HG03342 (cell line): ENCODE results near the gene CPVL.

ENCODE experiments used
- ATAC-seq: cut with Tn5 transposase; IDR thresholded peaks from one replicate; pipeline ENCODE4 v1.9.1; 2021; ENCODE audit warnings: mild to moderate bottlenecking, moderate library complexity; ENCODE audit not compliant: unreplicated experiment

CPVL gene

GRCh38 chr7:29146057-29146706 lies at the start of gene CPVL:
Gene CPVL, minus strand, starts transcription at chr7:29146537. Its CDS starts 25,476 bp downstream, at chr7:29121061.
- no peak for ATAC-seq

GRCh38 chr7:29194594-29195427 lies 48.5 kb upstream of the CPVL start, which contains the start of gene CHN2:
Gene CHN2, plus strand, starts transcription at chr7:29194775.
- no peak for ATAC-seq

GRCh38 chr7:29194206-29194593 lies 47.9 kb upstream of the CPVL start:
- no peak for ATAC-seq

DNA sequence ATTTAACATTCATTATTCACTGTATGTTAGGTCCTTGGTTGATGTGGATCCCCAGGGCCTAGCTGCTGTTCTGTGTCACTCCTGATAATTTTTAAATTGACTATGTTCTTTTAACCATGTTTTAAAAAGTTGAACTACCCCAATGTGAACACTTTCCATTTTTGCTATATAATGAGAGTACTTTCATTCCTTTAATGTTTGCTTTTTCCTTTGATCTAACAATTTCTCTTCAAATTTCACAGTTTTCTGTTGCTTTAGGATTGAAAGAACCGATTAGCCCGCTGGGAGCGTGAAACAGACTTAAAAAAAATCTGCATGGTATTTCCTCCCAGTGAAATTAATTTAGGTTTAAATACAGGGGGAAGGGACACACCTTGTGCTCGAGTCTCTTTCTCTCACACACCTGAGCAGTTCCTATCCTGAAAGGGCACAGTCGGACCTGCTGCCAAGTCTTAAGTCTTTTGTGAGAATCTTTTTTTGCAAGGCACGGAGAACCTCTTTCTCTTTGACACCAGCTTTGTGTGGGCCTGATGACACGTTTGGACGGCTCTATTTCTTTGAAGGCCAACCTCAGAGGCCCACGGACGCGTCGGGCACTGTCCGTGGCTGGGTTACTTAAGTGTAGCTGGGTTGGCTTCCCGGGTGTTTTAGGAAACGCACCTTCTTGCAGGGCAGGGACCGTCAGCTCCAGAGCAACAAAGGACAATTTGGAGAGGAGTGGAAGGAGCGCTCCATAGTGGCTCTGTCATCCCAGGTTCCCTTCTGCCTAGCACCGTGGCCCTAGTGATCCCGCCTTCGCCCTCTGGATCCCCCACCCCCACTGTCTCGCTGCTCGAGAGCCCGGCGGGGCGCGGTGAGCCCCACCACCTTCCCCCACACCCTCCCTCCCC lies 47.2 kb upstream of the CPVL start:
- no peak for ATAC-seq

DNA sequence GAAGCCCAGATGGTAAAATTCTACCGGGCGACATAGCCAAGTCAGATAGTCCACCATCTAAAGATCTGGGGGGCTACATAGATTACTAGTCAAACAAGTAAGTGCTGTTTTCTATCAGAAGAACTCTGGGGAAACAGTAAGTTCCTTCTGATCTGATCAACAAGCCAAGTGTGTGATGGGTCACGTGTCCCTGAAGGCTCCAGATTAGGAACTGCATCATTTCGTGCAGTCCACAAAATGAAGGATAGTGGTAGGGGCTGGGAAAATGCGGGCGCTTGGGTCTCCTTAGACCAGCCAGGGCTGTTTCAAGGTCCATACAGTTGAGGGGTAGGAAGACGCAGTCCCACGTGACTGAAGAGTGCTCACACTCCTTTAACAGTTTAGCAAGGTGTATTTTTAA lies 46.5 kb upstream of the CPVL start:
- no peak for ATAC-seq

GRCh38 chr7:29192323-29192722 lies 46.0 kb upstream of the CPVL start:
- ATAC-seq: no peak

GRCh38 chr7:29190349-29191045 lies 44.2 kb upstream of the CPVL start:
- ATAC-seq: no peak

GRCh38 chr7:29189743-29190201 lies 43.4 kb upstream of the CPVL start:
- ATAC-seq: peak; percentile 67

DNA sequence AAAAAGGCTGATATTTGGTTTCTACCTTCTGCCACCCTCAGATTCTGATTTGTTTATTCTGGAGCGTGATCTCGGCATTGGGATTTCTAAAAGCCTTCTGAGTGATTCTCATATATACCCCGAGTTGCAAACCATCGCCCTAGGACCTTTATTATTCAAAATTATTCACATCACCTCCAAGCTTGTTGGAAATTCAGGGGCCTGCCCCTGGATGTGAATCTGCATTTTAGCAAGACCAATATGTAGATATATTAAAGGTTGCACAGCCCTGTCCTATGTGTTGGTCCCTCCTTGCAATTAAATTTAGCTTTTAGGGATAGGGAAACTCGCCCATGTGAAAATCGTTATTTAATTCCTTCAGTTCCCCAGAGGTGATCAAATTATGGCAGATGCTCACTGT lies 39.3 kb upstream of the CPVL start:
- no peak for ATAC-seq

GRCh38 chr7:29184599-29184998 lies 38.3 kb upstream of the CPVL start:
- no peak for ATAC-seq

DNA sequence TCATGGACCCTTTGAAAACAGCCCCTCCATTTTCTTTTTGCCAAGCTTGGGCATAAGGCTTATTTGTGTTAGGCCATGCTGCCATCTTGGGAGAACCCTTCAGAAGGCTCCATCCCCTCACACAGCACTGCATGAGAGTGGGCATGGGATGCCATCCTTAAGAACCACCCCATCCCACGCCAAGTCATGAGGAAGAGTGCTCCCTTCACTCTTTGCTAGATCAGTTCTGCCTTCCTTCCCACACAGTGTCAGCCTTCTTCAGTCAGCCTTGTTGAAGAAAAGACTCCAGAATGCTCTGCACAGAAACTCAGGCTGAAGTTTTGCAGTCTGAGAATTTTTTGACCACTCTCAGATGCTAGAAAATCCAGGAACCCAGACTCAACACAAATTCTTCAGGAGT lies 32.8 kb upstream of the CPVL start:
- ATAC-seq: no peak

DNA sequence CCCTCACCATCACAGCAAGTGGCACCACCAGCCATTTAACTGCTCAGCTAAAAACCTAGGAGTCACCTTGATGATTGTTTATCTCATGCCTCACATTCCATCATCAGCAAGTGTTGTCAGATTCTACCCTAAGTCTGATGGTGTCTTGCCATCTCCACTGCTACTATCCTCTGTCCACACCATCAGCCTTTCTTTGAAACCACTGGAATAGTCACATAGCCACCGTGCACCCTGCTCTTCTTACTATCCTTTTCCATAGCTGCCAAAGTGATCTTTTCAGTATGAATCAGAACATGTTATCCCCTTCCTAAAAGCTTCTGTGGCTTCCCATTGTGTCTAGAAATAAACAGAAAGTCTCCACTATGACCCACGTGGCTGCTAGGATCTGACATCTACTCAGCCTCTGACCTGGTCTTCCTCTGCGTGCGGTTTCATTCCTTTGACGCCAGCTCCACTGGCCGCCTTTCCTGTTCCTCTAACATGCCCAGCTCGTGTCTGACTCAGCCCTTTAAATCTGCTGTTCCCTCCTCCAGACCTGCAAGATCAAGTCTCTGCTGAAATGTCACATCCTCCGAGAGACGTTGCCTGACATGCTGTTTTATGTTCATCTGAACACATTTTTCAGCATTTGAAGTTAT lies 31.7 kb upstream of the CPVL start:
- ATAC-seq: no peak

DNA sequence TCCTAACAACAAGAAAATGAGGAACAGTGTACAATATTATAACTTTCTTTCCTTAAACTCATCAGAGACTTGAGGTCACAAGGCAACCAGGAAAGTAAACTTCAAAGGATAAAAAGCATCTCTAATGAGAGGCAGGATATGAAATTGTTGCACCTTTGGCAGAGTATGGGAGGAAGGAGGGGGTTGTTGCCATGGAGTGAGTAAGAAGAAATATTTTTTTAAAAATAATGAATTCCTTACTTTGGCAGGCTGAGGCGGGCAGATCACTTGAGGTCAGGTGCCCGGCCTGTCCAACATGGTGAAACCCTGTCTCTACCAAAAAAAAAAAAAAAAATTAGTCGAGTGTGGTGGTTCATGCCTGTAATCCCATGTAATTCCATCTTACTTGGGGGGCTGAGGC lies 27.1 kb upstream of the CPVL start:
- no peak for ATAC-seq

- no peak for ATAC-seq
Observed at GRCh38 chr7:29170781-29171180, 24.4 kb upstream of the CPVL start.

- no peak for ATAC-seq
Observed at GRCh38 chr7:29167721-29168120, 21.4 kb upstream of the CPVL start.

- ATAC-seq: no peak
Observed at GRCh38 chr7:29163854-29164253, 17.5 kb upstream of the CPVL start.

DNA sequence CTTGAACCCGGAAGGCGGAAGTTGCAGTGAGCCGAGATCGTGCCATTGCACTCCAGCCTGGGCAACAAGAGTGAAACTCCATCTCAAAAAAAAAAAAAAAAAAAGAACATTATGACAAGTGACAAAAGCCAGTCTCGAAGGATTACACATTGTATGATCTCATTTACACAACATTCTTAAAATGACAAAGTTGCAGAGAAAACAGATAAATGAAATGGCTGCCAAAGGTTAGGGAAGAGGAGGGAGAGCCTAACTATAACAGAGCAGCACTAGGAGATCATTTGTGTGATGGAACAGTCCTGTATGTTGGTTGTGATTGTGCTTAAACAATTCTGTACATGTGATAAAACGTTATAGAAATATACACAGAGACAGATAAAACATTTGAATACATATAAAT lies 16.2 kb upstream of the CPVL start:
- ATAC-seq: no peak

- ATAC-seq: no peak
Observed at GRCh38 chr7:29161231-29161630, 14.9 kb upstream of the CPVL start.

DNA sequence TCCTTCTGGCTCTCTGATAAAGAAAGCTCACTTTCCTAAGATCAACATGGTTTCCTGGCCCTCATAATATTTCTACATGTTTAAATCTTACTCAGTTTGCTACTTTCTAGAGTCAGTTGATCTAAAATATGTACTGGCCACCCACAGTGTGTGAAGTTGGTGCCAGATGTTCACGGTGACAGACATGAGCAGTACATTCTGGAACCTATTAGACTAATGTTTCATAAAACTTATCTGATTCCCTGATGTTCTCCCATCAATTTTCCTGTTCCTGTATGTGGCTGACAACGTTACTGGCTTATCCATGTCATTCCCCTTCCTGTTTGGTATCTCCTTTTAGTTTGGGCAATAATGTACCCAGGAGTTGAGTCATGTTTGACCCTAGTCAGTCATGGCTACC lies 13.7 kb upstream of the CPVL start:
- no peak for ATAC-seq

DNA sequence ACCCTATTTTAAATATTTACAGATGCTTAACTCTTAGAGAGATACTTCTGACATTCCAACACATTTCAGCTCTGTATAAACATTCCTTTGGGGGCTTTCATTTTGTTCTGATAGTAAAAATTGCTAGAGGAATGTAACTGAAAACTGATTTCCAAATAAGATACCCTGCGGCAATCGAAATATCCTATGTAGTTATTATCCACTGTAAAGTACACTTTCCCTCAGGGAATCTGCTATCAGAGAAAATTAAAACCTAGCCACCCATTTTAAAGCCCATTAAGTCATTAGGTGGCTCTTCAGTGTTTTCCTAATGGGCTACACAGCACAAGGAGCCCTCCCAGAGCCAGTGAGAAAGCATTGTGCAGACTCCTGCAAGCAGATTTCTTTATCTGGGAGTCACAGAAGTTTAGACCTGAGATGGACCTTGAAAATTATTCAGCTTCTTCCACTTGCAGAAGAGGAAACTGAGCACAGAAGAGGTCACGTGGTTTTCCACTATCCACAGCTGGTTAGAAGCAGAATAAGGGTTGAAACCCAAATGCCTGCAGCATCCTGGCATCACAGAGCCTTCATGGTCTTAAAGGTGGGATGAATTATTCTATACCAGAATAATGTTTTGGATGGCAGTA lies 12.6 kb upstream of the CPVL start:
- no peak for ATAC-seq
